Measurements from ENCODE around the gene MAGOH.
A peak's percentile ranks its signal among the peaks of the same experiment; 100 is the strongest.
"Not testable (repeated sequence)": the region's sequence is repeated elsewhere in the genome, so short reads cannot be mapped to it uniquely, and the experiment has no call there.

Gene MAGOH

GRCh38 chr1:53186533-53186932 is 51.8 kb downstream of the MAGOH start:
- DNase-seq (ENCODE audit: low spot score), result no peak

DNA sequence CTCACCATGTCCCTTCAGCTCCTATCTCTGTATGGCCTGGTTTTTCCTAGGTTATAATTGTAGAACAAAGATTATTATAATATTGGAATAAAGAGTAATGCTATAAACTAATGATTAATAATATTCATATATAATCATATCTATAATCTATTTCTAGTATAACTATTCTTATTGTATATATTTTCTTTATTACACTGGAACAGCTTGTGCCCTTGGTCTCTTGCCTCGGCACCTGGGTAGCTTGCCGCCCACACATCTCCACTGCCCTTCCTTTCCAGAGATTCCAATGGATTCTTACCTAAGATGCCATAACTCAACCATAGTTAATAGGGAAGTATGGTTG is 52.4 kb downstream of the MAGOH start:
- DNase-seq (ENCODE audit: low spot score), result not testable (repeated sequence)

GRCh38 chr1:53183095-53183990 is 55.0 kb downstream of the MAGOH start:
- no peak for DNase-seq (ENCODE audit: low spot score)

GRCh38 chr1:53182716-53183094 is 55.6 kb downstream of the MAGOH start:
- no peak for DNase-seq (ENCODE audit: low spot score)

GRCh38 chr1:53182111-53182593 is 56.2 kb downstream of the MAGOH start:
- peak; percentile 67 for DNase-seq (ENCODE audit: low spot score)

DNA sequence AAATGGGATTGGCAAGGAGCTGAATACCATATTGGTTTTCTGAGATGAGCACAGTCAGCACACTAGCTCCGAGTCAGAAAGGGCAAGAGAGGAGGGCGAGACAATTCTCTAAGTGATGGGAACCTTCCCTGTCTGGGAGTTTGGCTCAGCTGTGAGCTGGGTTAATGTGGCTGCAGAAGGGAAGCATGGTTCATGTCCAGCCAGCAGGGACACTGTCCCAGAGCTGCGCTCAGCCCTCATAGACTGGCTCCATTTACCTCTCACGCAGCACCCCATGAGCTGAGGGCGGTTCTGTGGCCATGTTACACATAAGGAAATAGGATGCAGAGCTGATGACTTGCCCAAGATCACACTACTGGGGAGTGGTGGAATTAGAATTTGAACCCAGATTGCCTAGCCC is 57.4 kb downstream of the MAGOH start:
- DNase-seq (ENCODE audit: low spot score), result no peak

DNA sequence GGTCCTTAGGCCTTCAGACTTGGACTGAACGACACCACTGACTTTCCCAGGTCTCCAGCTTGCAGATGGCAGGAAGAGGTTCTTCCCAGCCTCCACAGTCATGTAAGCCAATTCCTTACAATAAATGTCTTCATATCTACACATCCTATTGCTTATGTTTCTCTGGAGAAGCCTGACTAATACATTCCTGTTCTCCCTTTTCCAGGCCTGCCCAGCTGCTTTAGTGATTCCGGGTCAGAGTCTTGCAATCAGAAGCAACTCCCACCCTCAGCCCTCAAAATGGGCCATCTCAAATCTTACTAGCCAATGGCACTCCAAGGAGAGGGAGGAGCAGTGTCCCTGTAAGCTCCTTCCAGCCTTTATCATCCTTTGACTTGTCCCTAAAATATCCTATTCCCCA is 58.1 kb downstream of the MAGOH start:
- DNase-seq (ENCODE audit: low spot score), result no peak

Data from D341Med (cell line).